NK-92 treated with Interleukin-12 subunit alpha and Interleukin-12 subunit beta, amount 100 ng/mL, for 24 hours (cell line): Measurements from ENCODE around the gene RANGRF.

Experiments used
- DNase-seq: peaks from one replicate; lab custom pipeline; 2025; lab: John Stamatoyannopoulos, UW

The RANGRF gene

GRCh38 chr17:8274816-8275215, 13.7 kb upstream of the RANGRF start:
- DNase-seq, result no peak

DNA sequence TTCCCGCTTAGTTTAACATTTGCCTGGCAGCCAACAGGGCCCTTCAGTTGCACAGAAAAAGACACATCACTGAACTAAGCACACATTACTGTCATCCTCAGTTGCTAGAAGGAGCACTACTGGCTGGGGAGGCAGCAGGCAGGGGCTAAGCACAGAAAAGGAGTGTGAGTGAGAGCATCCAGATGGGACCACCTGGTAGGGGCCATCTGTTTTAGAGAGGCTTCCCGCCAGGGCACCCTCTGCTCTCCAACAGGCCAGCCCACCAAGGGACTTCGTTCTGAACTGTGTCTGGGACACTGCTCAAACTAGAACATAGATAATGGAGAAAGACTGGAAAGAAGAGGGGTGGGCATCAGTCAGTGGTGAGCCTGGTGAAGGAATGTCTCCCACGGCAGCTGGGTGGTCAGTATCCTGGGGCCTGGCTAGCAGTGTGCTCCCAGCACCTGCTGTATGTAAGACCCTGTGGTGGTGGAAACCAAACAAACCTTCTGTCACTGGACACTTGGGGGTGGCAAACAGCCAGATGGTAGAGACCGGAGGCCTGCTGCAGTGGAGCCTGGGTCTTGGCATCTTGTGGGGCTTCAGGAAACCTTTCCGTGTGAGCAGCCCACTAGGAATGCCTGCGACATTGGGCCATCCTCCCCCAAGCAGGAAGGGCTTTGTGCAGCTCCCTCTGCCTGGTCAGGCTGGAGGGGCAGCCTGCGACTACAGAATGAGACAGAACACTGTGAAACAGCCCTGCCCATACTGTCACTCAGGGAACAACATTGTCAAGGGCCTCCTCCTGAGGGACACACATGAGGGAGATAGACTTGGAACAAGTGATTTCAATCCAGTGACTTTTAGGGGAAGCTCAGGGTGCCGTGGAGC, 12.8 kb upstream of the RANGRF start:
- DNase-seq, result no peak

DNA sequence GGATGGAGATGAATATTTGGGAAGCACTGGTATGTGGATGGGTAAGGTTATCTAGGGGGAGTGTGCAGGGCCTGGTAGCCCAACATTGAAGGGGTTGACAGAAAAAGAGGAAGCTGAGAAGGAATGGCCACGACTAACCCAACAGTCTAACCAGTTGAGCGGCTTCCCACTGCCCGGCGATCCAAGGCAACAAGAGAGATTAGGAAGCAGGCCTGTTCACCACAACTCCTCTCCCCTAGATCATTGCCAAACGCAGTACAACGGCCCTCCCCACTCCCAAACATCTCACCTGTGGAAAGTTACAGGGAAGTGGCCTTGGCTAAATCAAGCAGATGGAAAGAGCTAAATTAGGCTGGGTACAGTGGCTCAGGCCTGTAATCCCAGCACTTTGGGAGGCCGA, 11.2 kb upstream of the RANGRF start:
- no peak for DNase-seq

DNA sequence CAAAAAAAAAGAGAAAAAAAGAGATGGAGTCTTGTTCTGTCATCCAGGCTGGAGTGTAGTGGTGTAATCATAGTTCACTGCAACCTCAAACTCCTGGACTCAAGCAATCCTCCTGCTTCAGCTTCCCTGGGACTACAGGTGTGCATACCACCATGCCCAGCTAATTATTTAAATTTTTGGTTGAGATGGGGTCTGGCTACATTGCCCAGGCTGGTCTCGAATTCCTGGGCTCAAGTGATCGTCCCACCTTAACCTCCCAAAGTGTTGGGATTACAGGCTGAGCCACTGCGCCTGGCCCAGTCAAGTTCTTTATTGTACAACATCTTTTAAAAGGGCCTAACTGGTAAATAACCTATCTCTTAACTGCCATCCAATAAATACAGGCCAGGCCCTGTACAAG, 6.1 kb upstream of the RANGRF start:
- no peak for DNase-seq

DNA sequence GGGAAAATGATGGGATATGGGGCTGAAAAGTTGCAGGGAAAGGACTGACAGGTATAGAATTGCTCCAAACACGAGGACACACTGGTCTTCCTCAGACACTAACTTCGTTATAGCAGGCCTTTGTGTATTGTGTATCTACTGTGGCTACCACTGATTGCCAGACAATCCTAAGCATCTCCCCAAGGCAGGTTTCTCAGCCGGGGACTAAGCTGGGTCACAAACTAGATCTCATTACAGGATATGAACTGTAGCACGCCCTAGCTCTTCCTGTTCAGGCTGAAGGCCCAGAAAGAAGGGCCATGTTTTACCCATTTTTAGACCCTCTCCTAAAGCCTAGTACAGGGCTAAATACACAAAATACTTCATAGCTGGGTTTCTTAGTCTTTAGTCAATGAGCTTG, 5.1 kb upstream of the RANGRF start:
- no peak for DNase-seq

DNA sequence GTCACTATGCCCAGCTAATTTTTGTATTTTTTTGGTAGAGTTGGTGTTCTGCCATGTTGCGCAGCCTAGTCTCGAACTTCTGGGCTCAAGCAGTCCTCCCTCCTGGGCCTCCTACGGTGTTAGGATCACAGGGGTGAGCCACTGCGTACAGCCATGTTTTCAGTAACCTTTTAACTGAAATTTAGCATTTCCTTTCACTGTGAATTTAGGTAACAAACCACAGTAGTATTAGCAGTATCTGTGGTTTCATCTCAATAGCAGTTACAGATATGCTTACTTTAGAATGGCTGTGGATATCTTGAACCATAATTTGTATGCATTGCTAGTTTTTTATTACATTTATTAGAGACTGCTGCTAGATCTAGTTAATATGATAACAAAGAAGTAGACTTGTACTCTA, 4.3 kb upstream of the RANGRF start:
- DNase-seq, result no peak

GRCh38 chr17:8285270-8286181, 2.9 kb upstream of the RANGRF start:
- no peak for DNase-seq

- DNase-seq, result no peak
Measured at GRCh38 chr17:8287651-8288335, 677 bp upstream of the RANGRF start.

DNA sequence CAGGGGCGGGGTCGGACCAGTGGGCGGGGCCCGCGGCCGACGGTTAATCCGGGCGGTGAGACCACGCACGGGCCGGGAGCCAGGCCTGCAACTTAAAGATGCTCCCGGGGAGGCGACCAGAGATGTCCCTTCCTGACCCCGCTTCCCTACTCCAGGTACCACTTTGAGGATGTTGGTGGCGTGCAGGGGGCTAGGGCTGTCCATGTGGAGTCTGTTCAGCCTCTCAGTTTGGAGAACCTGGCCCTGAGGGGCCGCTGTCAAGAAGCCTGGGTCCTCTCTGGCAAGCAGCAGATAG, 580 bp downstream of the RANGRF start:
- no peak for DNase-seq

DNA sequence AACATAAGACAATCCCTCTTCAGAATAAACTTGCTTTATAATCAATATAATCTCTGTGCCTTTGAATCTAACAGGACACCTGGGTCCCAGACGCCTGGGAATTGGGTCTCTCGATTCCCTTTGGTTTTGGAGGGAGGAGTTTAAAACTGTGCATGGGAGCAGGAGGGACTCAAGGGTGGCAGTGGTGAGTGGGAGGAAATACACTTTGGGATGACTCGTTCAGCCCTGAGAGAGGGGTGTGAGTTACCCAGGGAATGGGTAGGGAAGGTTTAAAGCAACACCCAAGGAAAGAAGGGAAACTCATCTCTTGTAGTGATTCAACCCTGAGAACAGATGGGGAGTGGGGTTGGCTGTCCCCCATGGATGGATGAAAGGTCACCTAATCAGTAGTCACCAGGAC, 1.6 kb downstream of the RANGRF start:
- no peak for DNase-seq

DNA sequence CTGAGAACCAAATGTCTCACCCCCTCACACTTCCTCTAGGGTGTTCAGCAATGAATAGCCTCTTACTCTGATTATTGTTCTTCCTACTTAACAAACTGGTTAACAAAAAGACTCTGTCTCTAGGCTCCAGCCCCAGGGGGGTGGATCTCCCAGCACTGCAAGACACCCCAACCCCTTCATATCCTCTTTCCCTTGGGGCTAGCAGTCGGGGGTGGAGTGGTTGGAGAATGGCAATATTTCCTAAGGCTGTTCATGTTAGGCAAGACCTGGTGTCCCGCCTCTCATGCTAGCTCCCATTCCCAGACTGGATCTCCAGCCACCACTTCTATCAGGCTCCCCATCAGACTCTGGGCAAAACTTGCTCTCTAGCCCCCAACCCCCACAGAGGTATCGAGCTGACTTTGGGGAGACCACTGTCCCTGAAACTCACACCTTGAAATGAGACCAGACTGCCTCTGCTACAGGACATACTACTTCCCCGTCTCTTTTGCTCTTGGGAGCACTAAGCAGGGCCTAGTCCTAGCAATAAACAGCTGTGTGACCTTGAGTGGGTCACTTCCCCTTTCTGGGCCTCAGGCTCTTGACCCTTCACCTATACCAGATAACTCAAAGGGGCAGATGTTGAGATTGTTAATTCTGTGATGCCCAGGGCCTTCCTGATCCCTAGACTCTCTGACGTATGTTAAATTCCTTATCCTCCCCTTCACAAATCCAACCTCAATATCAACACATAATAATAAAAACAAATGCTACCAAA, 4.3 kb downstream of the RANGRF start:
- DNase-seq, result no peak

DNA sequence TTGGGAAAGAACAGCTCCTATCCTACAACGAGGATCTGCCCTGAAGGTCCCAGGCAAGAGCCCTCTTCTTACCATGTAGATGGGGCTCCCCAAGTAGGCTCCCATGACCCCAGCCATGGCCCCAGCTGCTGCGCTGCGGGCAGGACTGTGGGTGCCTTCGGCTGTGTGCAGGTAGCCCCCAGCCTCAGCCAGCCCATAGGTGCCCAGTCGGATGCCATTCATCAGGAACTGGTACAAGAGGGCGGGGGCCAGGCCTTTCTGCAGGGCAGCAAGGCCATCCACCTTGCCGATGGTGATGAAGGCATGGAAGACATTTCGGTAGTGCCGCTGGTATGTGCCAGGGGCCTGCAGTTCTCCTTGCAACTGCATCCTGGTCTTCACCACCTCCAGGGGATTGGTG, 5.9 kb downstream of the RANGRF start:
- no peak for DNase-seq

GRCh38 chr17:8294814-8295316, 6.4 kb downstream of the RANGRF start:
- no peak for DNase-seq

GRCh38 chr17:8300226-8300625, 11.8 kb downstream of the RANGRF start:
- DNase-seq, result no peak

DNA sequence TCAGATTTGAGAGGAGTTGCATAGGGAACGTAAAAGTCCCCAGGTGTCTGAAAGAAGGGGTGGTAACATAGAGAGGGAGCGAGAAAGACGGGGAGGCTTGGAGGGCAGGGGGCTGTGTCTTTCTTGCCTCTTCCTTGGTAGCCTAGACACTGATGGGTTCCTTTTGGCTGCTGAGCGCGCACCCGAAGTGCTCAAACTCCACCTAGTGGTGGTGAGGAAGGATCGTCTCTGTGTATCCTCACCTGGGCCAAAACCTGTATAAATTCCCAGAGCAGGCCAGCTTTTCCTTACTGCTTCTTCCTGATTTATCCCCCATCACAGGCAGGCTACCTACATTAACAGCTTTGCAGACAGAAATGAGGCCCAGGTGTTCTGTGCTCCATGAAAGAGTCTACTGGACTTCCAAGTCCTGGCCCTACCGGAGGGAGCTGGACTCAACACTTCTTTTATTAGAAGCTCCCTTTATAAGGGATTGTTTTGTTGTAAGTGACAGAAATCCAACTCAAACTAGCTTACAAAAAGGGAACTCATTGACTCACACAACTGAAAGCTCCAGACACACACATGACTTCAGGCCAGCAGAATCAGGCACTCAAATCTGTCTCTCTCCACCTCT, 12.3 kb downstream of the RANGRF start:
- DNase-seq, result peak; percentile 10

DNA sequence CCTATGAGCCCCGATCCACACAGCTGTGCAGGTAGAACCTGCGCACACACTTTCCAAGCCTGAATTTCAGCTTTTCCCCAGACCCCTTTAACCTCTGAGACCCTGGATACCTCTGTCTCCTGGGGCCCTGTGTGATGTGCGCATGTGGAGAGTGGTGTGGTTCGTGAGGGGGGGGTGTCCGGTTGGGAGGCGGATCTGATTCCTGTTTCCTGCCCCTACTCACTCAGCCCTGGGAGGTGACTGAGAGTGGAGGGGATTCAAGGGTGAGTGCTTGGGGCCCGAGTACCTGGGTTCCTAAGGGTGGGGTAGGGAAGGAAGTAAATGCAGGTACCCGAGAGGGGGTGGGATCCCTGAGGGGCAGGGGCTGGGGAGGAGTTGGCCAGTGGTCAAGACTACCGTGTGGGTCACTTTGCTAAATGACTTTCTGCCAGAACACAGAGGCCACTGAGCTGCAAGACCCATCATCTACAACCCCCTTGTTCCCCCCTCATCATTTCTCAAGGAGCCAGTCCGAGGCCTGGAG, 22.2 kb downstream of the RANGRF start:
- no peak for DNase-seq

DNA sequence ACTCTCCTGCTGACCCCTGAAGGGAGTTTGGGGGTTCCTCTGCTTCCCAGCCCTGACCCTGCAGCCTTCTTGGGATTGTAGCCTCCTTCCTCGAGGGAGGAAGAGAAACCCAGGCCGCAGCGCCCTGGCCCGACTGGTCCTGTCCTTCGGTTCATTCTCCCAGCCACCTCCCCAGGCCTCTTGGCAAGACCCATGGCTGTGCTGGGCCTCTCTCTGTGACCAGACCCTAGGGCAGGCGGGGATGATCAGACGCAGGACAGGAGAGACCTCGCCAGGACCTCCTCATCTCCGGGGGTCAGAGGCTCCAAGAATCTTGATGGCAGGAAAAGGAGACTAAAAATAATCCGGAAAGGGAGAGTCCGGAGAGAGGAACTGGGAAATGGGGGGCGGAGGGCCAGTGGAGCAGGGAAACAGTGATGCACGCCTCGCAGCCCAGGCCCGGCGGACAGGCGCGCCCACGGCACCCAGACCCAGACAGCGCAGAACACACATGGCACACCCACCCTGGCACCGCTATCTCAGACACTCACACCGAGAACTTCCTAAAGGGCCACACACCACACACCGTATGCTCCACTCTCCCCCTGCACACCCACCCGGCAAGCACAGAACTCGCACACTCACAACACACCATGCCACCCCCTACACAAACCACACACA, 22.8 kb downstream of the RANGRF start:
- no peak for DNase-seq

DNA sequence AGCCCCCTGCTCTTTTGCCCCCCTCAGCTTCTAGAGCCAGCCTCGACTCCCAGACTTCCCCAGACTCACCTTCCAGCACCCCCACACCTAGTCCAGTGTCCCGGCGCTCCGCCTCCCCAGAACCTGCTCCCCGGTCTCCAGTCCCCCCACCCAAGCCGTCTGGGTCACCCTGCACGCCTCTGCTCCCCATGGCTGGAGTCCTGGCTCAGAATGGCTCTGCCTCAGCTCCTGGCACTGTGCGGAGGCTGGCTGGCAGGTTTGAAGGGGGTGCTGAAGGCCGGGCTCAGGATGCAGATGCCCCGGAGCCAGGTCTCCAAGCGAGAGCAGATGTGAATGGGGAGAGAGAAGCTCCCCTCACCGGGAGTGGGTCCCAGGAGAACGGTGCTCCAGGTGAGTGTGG, 23.8 kb downstream of the RANGRF start:
- no peak for DNase-seq

- no peak for DNase-seq
Measured at GRCh38 chr17:8312726-8313600, 24.5 kb downstream of the RANGRF start.
